Measurements from ENCODE around the gene RAPGEF1. TPM values are rescaled to one million over a fixed set of nuclear protein-coding genes. Genes with fewer than 3 reads are reported as not detected.
A peak's percentile ranks its signal among the peaks of the same experiment; 100 is the strongest.

RAPGEF1 gene
- total and polyA plus RNA-seq, 2 experiments from 2014 or later, result 9.9 to 82.8 TPM

- DNase-seq (ENCODE audit: low spot score), result peak; percentile 81
- H3K36me3 Mint-ChIP-seq (ENCODE audit: low read depth), result peaks cover 44% of the 10 kb centered on the region
These were observed 194.7 kb downstream of the RAPGEF1 start, which contains the start of gene PRRT1B for GRCh38 chr9:131545003-131545785. Gene PRRT1B, plus strand, starts transcription at chr9:131545523. Its CDS starts 93 bp downstream, at chr9:131545616.

DNA sequence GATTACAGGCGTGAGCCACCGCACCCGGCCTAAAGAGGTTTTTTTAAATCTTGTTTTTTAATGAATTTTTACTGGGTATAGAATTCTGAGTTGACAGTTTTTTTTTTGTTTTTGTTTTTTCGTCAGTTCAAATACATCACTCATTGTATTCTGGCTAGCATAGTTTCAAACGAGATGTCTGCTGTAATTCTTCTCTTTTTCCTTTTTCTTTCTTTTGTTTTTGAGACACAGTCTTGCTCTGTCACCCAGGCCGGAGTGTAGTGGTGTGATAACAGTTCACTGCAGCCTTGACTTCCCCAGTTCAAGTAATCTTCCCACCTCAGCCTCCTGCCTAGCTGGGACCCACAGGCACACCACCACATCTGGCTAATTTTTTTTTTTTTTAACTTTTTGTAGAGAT lies 196.7 kb downstream of the RAPGEF1 start:
- Mint-ChIP-seq H3K36me3 (ENCODE audit: low read depth) (peaks cover 34% of the 10 kb centered on the region), H3K27ac (no peak overlapping the region), H3K9me3 (peaks cover 44% of the 10 kb centered on the region), H3K4me1 (peaks cover 7% of the 10 kb centered on the region; the same call in 1 of the 3 replicates), H3K27me3 (ENCODE audit: insufficient read depth, low read depth, poor library complexity) (peaks cover 45% of the 10 kb centered on the region), H3K4me3 (no peak overlapping the region)
- H3K4me3 ChIP-seq, result no peak overlapping the region
- peak; percentile 38 for DNase-seq (ENCODE audit: low spot score)
- no peak overlapping the region for H2AFZ ChIP-seq
- H4K20me1 ChIP-seq (replicated peaks; ENCODE audit: insufficient read depth), result no peaks in the 10 kb centered on the region
- peaks cover 7% of the 10 kb centered on the region; the same call in 1 of the 2 replicates for H3F3A ChIP-seq (replicated peaks; ENCODE audit: low read depth)
- no peak for ATAC-seq
- H3K27ac ChIP-seq (ENCODE audit: low read depth), result no peak overlapping the region
- peaks cover 4% of the 10 kb centered on the region; the same call in 1 of the 2 replicates for H3K9me2 ChIP-seq (ENCODE audit: insufficient read depth)
- peaks cover 48% of the 10 kb centered on the region for H3K27me3 ChIP-seq (ENCODE audit: insufficient read depth)
- no peak overlapping the region for H3K4me2 ChIP-seq
- H3K79me2 ChIP-seq (replicated peaks; ENCODE audit: insufficient read depth), result no peaks in the 10 kb centered on the region
- H3K36me3 ChIP-seq (ENCODE audit: insufficient read depth), result no peaks in the 10 kb centered on the region
- H3K4me1 ChIP-seq (ENCODE audit: insufficient read depth), result no peaks in the 10 kb centered on the region
- TF ChIP-seq EZH2 (IDR thresholded peaks at IDR 0.05; ENCODE audit: low read depth, unreplicated experiment) (no peak), ZNF114 (CRISPR knock-in tag; IDR thresholded peaks at IDR 0.05) (no peak), JUNB (IDR thresholded peaks at IDR 0.05; ENCODE audit: unreplicated experiment) (no peak)
- TF ChIP-seq, protein P1, sequence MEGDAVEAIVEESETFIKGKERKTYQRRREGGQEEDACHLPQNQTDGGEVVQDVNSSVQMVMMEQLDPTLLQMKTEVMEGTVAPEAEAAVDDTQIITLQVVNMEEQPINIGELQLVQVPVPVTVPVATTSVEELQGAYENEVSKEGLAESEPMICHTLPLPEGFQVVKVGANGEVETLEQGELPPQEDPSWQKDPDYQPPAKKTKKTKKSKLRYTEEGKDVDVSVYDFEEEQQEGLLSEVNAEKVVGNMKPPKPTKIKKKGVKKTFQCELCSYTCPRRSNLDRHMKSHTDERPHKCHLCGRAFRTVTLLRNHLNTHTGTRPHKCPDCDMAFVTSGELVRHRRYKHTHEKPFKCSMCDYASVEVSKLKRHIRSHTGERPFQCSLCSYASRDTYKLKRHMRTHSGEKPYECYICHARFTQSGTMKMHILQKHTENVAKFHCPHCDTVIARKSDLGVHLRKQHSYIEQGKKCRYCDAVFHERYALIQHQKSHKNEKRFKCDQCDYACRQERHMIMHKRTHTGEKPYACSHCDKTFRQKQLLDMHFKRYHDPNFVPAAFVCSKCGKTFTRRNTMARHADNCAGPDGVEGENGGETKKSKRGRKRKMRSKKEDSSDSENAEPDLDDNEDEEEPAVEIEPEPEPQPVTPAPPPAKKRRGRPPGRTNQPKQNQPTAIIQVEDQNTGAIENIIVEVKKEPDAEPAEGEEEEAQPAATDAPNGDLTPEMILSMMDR (conservative IDR thresholded peaks at IDR 0.05; ENCODE audit: low read depth in 2 of 2), result no peak
- TF ChIP-seq, protein P2, sequence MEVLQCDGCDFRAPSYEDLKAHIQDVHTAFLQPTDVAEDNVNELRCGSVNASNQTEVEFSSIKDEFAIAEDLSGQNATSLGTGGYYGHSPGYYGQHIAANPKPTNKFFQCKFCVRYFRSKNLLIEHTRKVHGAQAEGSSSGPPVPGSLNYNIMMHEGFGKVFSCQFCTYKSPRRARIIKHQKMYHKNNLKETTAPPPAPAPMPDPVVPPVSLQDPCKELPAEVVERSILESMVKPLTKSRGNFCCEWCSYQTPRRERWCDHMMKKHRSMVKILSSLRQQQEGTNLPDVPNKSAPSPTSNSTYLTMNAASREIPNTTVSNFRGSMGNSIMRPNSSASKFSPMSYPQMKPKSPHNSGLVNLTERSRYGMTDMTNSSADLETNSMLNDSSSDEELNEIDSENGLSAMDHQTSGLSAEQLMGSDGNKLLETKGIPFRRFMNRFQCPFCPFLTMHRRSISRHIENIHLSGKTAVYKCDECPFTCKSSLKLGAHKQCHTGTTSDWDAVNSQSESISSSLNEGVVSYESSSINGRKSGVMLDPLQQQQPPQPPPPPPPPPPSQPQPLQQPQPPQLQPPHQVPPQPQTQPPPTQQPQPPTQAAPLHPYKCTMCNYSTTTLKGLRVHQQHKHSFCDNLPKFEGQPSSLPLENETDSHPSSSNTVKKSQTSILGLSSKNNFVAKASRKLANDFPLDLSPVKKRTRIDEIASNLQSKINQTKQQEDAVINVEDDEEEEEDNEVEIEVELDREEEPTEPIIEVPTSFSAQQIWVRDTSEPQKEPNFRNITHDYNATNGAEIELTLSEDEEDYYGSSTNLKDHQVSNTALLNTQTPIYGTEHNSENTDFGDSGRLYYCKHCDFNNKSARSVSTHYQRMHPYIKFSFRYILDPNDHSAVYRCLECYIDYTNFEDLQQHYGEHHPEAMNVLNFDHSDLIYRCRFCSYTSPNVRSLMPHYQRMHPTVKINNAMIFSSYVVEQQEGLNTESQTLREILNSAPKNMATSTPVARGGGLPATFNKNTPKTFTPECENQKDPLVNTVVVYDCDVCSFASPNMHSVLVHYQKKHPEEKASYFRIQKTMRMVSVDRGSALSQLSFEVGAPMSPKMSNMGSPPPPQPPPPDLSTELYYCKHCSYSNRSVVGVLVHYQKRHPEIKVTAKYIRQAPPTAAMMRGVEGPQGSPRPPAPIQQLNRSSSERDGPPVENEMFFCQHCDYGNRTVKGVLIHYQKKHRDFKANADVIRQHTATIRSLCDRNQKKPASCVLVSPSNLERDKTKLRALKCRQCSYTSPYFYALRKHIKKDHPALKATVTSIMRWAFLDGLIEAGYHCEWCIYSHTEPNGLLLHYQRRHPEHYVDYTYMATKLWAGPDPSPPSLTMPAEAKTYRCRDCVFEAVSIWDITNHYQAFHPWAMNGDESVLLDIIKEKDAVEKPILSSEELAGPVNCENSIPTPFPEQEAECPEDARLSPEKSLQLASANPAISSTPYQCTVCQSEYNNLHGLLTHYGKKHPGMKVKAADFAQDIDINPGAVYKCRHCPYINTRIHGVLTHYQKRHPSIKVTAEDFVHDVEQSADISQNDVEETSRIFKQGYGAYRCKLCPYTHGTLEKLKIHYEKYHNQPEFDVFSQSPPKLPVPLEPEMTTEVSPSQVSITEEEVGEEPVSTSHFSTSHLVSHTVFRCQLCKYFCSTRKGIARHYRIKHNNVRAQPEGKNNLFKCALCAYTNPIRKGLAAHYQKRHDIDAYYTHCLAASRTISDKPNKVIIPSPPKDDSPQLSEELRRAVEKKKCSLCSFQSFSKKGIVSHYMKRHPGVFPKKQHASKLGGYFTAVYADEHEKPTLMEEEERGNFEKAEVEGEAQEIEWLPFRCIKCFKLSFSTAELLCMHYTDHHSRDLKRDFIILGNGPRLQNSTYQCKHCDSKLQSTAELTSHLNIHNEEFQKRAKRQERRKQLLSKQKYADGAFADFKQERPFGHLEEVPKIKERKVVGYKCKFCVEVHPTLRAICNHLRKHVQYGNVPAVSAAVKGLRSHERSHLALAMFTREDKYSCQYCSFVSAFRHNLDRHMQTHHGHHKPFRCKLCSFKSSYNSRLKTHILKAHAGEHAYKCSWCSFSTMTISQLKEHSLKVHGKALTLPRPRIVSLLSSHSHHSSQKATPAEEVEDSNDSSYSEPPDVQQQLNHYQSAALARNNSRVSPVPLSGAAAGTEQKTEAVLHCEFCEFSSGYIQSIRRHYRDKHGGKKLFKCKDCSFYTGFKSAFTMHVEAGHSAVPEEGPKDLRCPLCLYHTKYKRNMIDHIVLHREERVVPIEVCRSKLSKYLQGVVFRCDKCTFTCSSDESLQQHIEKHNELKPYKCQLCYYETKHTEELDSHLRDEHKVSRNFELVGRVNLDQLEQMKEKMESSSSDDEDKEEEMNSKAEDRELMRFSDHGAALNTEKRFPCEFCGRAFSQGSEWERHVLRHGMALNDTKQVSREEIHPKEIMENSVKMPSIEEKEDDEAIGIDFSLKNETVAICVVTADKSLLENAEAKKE (CRISPR knock-in tag; IDR thresholded peaks at IDR 0.05), result no peak
- TF ChIP-seq, protein P3, sequence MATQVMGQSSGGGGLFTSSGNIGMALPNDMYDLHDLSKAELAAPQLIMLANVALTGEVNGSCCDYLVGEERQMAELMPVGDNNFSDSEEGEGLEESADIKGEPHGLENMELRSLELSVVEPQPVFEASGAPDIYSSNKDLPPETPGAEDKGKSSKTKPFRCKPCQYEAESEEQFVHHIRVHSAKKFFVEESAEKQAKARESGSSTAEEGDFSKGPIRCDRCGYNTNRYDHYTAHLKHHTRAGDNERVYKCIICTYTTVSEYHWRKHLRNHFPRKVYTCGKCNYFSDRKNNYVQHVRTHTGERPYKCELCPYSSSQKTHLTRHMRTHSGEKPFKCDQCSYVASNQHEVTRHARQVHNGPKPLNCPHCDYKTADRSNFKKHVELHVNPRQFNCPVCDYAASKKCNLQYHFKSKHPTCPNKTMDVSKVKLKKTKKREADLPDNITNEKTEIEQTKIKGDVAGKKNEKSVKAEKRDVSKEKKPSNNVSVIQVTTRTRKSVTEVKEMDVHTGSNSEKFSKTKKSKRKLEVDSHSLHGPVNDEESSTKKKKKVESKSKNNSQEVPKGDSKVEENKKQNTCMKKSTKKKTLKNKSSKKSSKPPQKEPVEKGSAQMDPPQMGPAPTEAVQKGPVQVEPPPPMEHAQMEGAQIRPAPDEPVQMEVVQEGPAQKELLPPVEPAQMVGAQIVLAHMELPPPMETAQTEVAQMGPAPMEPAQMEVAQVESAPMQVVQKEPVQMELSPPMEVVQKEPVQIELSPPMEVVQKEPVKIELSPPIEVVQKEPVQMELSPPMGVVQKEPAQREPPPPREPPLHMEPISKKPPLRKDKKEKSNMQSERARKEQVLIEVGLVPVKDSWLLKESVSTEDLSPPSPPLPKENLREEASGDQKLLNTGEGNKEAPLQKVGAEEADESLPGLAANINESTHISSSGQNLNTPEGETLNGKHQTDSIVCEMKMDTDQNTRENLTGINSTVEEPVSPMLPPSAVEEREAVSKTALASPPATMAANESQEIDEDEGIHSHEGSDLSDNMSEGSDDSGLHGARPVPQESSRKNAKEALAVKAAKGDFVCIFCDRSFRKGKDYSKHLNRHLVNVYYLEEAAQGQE (IDR thresholded peaks at IDR 0.05; ENCODE audit: unreplicated experiment), result no peak

More at GRCh38 chr9:131545003-131545785, 194.7 kb downstream of the RAPGEF1 start, which contains the start of gene PRRT1B:
- H3K4me1 Mint-ChIP-seq, result peaks cover 7% of the 10 kb centered on the region; the same call in 1 of the 3 replicates
- H2AFZ ChIP-seq, result peak within 1 kb of the TSS; percentile 95
- peak within 1 kb of the TSS; percentile 68 for H3K4me3 ChIP-seq
- ATAC-seq, result peak; percentile 78
- peak within 1 kb of the TSS; percentile 67 for H3K4me3 Mint-ChIP-seq
- H3K27me3 ChIP-seq (ENCODE audit: insufficient read depth), result peaks cover 60% of the 10 kb centered on the region
- H3K79me2 ChIP-seq (replicated peaks; ENCODE audit: insufficient read depth), result no peaks in the 10 kb centered on the region
- H3K36me3 ChIP-seq (ENCODE audit: insufficient read depth), result no peaks in the 10 kb centered on the region
- peak within 1 kb of the TSS; percentile 86 for H3K4me2 ChIP-seq
- H3K27me3 Mint-ChIP-seq (ENCODE audit: insufficient read depth, low read depth, poor library complexity), result peaks cover 58% of the 10 kb centered on the region
- peaks cover 62% of the 10 kb centered on the region for H3K9me3 Mint-ChIP-seq
- no peaks in the 10 kb centered on the region for H4K20me1 ChIP-seq (replicated peaks; ENCODE audit: insufficient read depth)
- H3K4me1 ChIP-seq (ENCODE audit: insufficient read depth), result no peaks in the 10 kb centered on the region
- peaks cover 4% of the 10 kb centered on the region; the same call in 1 of the 2 replicates for H3K9me2 ChIP-seq (ENCODE audit: insufficient read depth)
- H3K27ac ChIP-seq (ENCODE audit: low read depth), result no peak within 1 kb of the TSS
- peaks cover 7% of the 10 kb centered on the region; the same call in 1 of the 2 replicates for H3F3A ChIP-seq (replicated peaks; ENCODE audit: low read depth)
- H3K27ac Mint-ChIP-seq, result no peak within 1 kb of the TSS
- peak; percentile 38 for TF ChIP-seq EZH2 (IDR thresholded peaks at IDR 0.05; ENCODE audit: low read depth, unreplicated experiment)
- TF ChIP-seq ZNF114 (CRISPR knock-in tag; IDR thresholded peaks at IDR 0.05), result no peak
